Ramos (cell line): ENCODE data around the gene SKOR1.

Source experiments
- in situ Hi-C: fragments of 300-500 bp; cut with MboI; formaldehyde crosslinking; loops from one replicate; pipeline ENCODE4 v1.14.3; 2022; ENCODE audit warnings: low sequenced_read_pairs; ENCODE audit not compliant: unreplicated experiment

SKOR1 gene, protein sequence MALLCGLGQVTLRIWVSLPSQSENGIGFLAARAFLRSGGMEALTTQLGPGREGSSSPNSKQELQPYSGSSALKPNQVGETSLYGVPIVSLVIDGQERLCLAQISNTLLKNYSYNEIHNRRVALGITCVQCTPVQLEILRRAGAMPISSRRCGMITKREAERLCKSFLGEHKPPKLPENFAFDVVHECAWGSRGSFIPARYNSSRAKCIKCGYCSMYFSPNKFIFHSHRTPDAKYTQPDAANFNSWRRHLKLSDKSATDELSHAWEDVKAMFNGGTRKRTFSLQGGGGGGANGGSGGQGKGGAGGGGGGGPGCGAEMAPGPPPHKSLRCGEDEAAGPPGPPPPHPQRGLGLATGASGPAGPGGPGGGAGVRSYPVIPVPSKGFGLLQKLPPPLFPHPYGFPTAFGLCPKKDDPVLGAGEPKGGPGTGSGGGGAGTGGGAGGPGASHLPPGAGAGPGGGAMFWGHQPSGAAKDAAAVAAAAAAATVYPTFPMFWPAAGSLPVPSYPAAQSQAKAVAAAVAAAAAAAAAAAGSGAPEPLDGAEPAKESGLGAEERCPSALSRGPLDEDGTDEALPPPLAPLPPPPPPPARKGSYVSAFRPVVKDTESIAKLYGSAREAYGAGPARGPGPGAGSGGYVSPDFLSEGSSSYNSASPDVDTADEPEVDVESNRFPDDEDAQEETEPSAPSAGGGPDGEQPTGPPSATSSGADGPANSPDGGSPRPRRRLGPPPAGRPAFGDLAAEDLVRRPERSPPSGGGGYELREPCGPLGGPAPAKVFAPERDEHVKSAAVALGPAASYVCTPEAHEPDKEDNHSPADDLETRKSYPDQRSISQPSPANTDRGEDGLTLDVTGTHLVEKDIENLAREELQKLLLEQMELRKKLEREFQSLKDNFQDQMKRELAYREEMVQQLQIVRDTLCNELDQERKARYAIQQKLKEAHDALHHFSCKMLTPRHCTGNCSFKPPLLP

GRCh38 chr15:67824976-67825880 lies at the start of gene SKOR1:
Gene SKOR1 (plus strand): TSS chr15:67825509. CDS start chr15:67825603, 94 bp downstream.
- in situ Hi-C loops: no loop called here

GRCh38 chr15:67775998-67776397 lies 49.3 kb upstream of the SKOR1 start:
- in situ Hi-C loops: loop anchor here (25.0 kb wide), 2 partner anchors 689 to 861 kb away; no protein-coding TSS in a partner anchor

DNA sequence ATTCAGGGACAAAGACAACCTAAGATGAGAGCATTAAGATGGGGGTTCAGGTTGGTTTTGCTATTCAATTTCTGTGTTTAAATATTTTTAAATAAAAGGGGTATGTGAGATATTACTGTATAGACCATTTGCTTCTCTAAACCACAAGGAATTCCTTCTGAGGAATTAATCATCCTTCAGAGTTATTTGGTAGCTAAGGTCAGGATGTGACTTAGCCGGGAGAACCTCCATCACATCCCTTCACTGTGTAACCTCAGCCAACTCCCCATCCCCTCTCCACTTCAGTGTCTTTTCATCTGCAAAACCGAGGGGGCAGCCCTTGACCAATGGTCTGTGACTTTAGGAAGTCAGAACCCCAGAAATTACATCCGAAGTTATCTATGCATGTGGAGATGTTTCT lies 48.7 kb upstream of the SKOR1 start:
- in situ Hi-C loops: loop anchor here (25.0 kb wide), 2 partner anchors 689 to 861 kb away; no protein-coding TSS in a partner anchor

DNA sequence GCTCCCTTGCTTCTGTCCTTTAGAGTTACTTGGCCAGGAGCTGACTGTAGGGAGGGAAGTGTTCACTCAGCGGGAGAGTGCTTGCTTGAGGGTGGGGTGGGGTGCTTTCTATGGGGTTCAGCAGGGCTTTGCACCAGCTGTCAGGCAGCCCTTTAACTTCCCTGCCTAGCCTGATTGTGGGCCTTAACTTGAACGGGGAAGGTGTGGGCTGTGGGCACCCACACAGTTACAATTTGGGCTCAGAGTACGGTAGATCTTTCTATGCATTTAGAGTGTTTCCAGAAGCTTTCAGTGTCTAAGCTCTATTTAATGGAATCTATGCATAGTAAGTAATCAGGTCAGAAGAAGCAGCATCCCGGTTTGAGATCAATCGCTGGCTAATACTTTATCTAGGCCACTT lies 48.2 kb upstream of the SKOR1 start:
- in situ Hi-C loops: loop anchor here (25.0 kb wide), 2 partner anchors 690 to 860 kb away; no protein-coding TSS in a partner anchor

- in situ Hi-C loops: loop anchor here (25.0 kb wide), 2 partner anchors 690 to 860 kb away; no protein-coding TSS in a partner anchor
These were observed 47.5 kb upstream of the SKOR1 start for GRCh38 chr15:67777773-67778172.

- in situ Hi-C loops: loop anchor here (25.0 kb wide), 2 partner anchors 692 to 858 kb away; no protein-coding TSS in a partner anchor
These were observed 46.3 kb upstream of the SKOR1 start for GRCh38 chr15:67778968-67779548.

DNA sequence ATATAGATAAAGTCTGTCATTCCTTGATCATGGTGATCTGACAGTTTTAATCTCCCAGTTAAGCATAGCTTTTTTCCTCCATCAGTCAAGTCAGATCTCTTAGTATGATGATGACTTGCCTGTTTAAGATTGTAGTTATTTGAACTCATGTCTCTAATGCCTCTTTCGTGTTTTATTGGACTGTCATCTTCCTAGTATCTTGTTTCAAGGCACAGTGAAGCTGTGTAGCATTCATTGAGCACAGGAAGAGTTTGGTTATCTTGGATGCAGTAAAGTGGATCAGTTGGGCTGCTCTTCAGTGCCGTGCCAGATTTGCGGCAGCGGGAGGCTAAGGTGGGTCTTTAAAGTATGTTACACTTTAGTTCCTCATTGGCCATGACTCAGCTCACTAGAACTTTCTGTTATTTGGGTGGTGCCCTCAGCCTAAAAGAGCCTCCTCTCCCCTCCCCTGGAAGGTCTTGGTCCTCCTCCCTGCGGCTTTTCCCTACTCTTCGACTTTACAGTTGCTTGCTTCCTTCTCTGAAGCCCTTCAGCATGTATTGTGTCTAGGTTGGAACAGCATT lies 45.7 kb upstream of the SKOR1 start:
- in situ Hi-C loops: loop anchor here (5.0 to 25.0 kb wide), 3 partner anchors 58 to 858 kb away; no protein-coding TSS in a partner anchor

GRCh38 chr15:67781061-67781460 lies 44.2 kb upstream of the SKOR1 start:
- in situ Hi-C loops: loop anchor here (5.0 to 25.0 kb wide), 3 partner anchors 56 to 856 kb away; no protein-coding TSS in a partner anchor

DNA sequence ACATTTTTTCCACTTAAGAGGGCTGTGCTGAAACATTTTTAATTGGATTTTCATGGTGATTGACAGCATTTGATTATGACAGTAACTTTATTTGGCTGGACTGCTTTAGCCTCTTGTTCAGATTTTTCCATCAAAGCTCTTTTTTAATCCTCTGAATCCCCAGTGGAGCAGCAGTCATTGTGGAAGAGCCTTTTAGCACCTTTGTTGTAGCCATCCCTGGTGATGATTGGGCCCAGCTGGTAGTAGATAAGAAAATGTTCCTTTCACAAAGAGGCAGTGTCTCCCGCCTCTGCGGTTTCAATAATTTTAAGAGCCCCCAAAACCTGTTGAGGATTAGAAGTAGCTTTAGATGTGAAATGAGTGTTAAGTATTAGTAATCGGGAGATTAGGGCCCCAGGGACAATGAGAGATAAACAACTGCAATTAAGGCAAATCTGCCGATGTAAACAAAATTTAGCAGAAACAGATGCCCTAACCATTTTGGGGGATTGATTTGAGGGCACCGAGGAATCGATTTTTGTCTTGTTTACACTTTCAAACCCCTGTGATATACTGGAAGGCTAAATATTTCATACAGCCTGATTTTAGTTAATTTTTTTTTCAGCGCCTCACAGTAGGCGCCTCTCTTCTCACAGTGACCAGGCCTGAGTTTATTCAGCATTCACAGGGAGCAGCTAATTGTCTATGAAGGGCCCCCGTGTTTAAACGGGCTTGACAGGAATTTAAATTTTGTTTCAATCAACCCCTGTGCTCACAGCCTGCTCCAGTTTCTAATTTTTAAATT lies 43.2 kb upstream of the SKOR1 start:
- in situ Hi-C loops: loop anchor here (5.0 to 25.0 kb wide), 3 partner anchors 55 to 855 kb away; no protein-coding TSS in a partner anchor

- in situ Hi-C loops: loop anchor here (5.0 to 25.0 kb wide), 3 partner anchors 55 to 855 kb away; no protein-coding TSS in a partner anchor
These were observed 42.7 kb upstream of the SKOR1 start for GRCh38 chr15:67782691-67782991.

GRCh38 chr15:67783303-67783702 lies 42.0 kb upstream of the SKOR1 start:
- in situ Hi-C loops: loop anchor here (5.0 to 25.0 kb wide), 3 partner anchors 54 to 854 kb away; no protein-coding TSS in a partner anchor

GRCh38 chr15:67784090-67784781 lies 41.1 kb upstream of the SKOR1 start:
- in situ Hi-C loops: loop anchor here (5.0 to 25.0 kb wide), 3 partner anchors 53 to 853 kb away; no protein-coding TSS in a partner anchor

GRCh38 chr15:67784856-67785430 lies 40.4 kb upstream of the SKOR1 start:
- in situ Hi-C loops: loop anchor here (5.0 to 25.0 kb wide), 3 partner anchors 52 to 852 kb away; no protein-coding TSS in a partner anchor

DNA sequence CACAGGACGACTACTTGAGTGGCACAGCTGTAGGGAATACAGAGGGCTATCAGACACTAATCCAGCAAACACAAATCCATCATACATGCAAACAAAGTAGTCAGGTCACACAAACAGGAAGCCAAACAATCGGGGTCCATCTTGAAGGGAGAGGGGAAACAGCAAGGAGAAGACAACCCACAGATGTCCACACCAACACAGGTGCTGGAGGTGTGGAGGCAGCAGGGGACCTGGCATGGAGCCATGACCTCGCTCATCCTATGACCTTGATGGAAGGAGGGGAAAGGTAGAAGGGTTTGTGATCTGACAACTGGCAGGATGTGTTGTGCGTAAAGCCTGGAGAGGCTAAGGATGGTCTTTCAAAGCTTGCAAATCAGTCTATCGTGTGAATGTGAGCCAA lies 39.9 kb upstream of the SKOR1 start:
- in situ Hi-C loops: loop anchor here (25.0 kb wide), 2 partner anchors 698 to 852 kb away; no protein-coding TSS in a partner anchor

DNA sequence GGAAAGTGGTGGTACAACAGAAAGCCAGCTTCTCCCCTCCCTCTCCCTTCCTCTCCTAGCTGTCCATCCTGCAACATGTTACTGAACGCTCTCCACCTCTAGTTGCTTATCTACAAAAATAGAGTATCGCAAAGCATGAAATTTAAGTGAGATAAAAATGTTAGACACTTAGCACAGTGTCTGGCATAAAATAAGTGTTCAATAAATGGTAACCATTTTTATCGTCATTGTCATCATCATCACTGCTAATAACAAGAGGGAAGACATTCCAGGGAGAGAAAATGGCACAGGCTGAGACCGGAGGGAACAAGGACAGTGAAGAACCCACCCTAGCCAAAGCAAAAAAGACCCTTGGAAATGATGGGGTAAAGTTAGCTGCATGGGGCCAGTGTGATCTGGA lies 38.7 kb upstream of the SKOR1 start:
- in situ Hi-C loops: loop anchor here (25.0 kb wide), 2 partner anchors 699 to 851 kb away; no protein-coding TSS in a partner anchor

GRCh38 chr15:67788986-67789385 lies 36.3 kb upstream of the SKOR1 start:
- in situ Hi-C loops: loop anchor here (25.0 kb wide), 2 partner anchors 702 to 848 kb away; no protein-coding TSS in a partner anchor
